Measurements from ENCODE around the gene TNNT2. TPM values are rescaled to one million over a fixed set of nuclear protein-coding genes. Genes with fewer than 3 reads are reported as not detected.

The TNNT2 gene
- total and polyA plus RNA-seq, 2 of the 4 experiments (the other 2 are of a cell fraction) = 0.18 to 1.2 TPM

GRCh38 chr1:201361652-201362504 lies 15.6 kb downstream of the TNNT2 start:
- no peak overlapping the region for H3K18ac ChIP-seq (ENCODE audit: low read depth, low read length)
- peak; percentile 92 for TF ChIP-seq SMC3 (IDR thresholded peaks at IDR 0.05; ENCODE audit: low read depth, low read length)
- no peak for TF ChIP-seq NFE2L2 (IDR thresholded peaks at IDR 0.05; ENCODE audit: low read depth, low read length)
- TF ChIP-seq CHD1 (IDR thresholded peaks at IDR 0.05; ENCODE audit: low read depth, low read length) = no peak
- peak; percentile 61; the same call in 1 of the 2 replicates for TF ChIP-seq MAZ (IDR thresholded peaks at IDR 0.05; ENCODE audit: borderline replicate concordance, low read depth, low read length)
- no peak for TF ChIP-seq RFX5 (IDR thresholded peaks at IDR 0.05; ENCODE audit: low read depth, low read length)
- TF ChIP-seq ELK1 (IDR thresholded peaks at IDR 0.05; ENCODE audit: borderline replicate concordance, low read depth, low read length) = no peak
- no peak for TF ChIP-seq POLR2A (IDR thresholded peaks at IDR 0.05; ENCODE audit: low read depth, low read length)
- peak; percentile 76 for TF ChIP-seq CTCF (conservative IDR thresholded peaks at IDR 0.05; ENCODE audit: low read depth, low read length)
- TF ChIP-seq FOS (IDR thresholded peaks at IDR 0.05; ENCODE audit: low read depth, low read length) = no peak
- no peak for TF ChIP-seq RCOR1 (IDR thresholded peaks at IDR 0.05; ENCODE audit: insufficient replicate concordance, low read length)
- no peak for TF ChIP-seq MXI1 (IDR thresholded peaks at IDR 0.05; ENCODE audit: borderline replicate concordance, low read depth, low read length)
- TF ChIP-seq MAFK (IDR thresholded peaks at IDR 0.05; ENCODE audit: low read depth, low read length) = no peak
- no peak for TF ChIP-seq CEBPB (IDR thresholded peaks at IDR 0.05; ENCODE audit: low read depth, low read length)
- TF ChIP-seq BHLHE40 (IDR thresholded peaks at IDR 0.05; ENCODE audit: low read depth, low read length) = no peak

More at GRCh38 chr1:201361652-201362504, 15.6 kb downstream of the TNNT2 start:
- no peak overlapping the region for H4K5ac ChIP-seq (ENCODE audit: low read depth, low read length)
- H3K36me3 ChIP-seq (ENCODE audit: control insufficient read depth, insufficient read depth, low read length) = no peaks in the 10 kb centered on the region
- dilution Hi-C loops (cut with HindIII; ENCODE audit: low sequenced_read_pairs, unreplicated experiment) (no loop called here), in situ Hi-C loops (cut with MboI; ENCODE audit: low sequenced_read_pairs) (no loop called here), intact Hi-C loops (cut with micrococcal nuclease) (loop anchor here (1.0 kb wide), 1 partner anchor 108 kb away; no protein-coding TSS in a partner anchor)
- no peak overlapping the region for H4K91ac ChIP-seq (ENCODE audit: insufficient read depth, low read depth, low read length)
- no peaks in the 10 kb centered on the region for H3K4me1 ChIP-seq (ENCODE audit: control insufficient read depth, insufficient read depth, low read length)
- H3K9me3 ChIP-seq (ENCODE audit: control insufficient read depth, insufficient read depth, low read length) = no peaks in the 10 kb centered on the region
- WGBS, 2 experiments (ENCODE audit: extremely low coverage in 2 of 2, insufficient read length in 1 of 2) = no CpG with 5 or more reads among the region's 10 CpGs
- H3K4me2 ChIP-seq (ENCODE audit: low read depth, low read length) = no peak overlapping the region
- H4K8ac ChIP-seq (ENCODE audit: low read depth in 2 of 2, low read length in 2 of 2) = no peak overlapping the region
- BruUV-seq (replicated peaks) = no TSS peak
- no peak overlapping the region for H2BK15ac ChIP-seq (ENCODE audit: low read depth, low read length)
- H3K9me1 ChIP-seq (ENCODE audit: insufficient read depth, low read length) = no peaks in the 10 kb centered on the region
- peak overlapping the region; percentile 4 for H2AFZ ChIP-seq (replicated peaks; ENCODE audit: low read length, poor library complexity)
- H3K23ac ChIP-seq (ENCODE audit: low read depth, low read length) = no peak overlapping the region
- no peak overlapping the region for H3K56ac ChIP-seq (ENCODE audit: extremely low read depth, insufficient read depth, low read length)
- ChIA-PET POLR2A (ENCODE audit: unreplicated experiment) (no interaction called here), CTCF (interaction anchor here (0.6 to 1.7 kb wide), 6 partner anchors 11 to 1199 kb away, joined by 3 to 4 read pairs (median 3); no protein-coding TSS in a partner anchor)
- no peak overlapping the region for H3K14ac ChIP-seq (replicated peaks; ENCODE audit: low read depth, low read length)
- H2AK9ac ChIP-seq (replicated peaks; ENCODE audit: low read depth, low read length, poor library complexity) = peak overlapping the region; percentile 70
- peak; percentile 93 for ATAC-seq (ENCODE audit: low read depth)
- peak; percentile 28 for DNase-seq
- H2BK20ac ChIP-seq (ENCODE audit: low read depth, low read length) = no peak overlapping the region
- peaks cover 64% of the 10 kb centered on the region for H3K27me3 ChIP-seq (ENCODE audit: control insufficient read depth, insufficient read depth, low read length)
- H4K20me1 ChIP-seq (ENCODE audit: insufficient read depth, low read length) = no peaks in the 10 kb centered on the region; the same call in 1 of the 2 replicates
- no peaks in the 10 kb centered on the region for H3K79me1 ChIP-seq (ENCODE audit: low read depth in 1 of 2, low read length in 2 of 2)
- no peak overlapping the region for H3K9ac ChIP-seq (ENCODE audit: low read depth, low read length)
- H3K27ac ChIP-seq (ENCODE audit: insufficient read depth, low read length) = no peak overlapping the region
- H3K4me3 ChIP-seq (ENCODE audit: insufficient read depth, low read depth, low read length) = no peak overlapping the region
- no peak overlapping the region for H2BK5ac ChIP-seq (ENCODE audit: low read depth, low read length, poor library complexity, severe bottlenecking)
- no peak overlapping the region for H2AK5ac ChIP-seq (ENCODE audit: low read depth, low read length)
- no peak overlapping the region for H3K4ac ChIP-seq (ENCODE audit: low read depth, low read length)
- no peak overlapping the region for H2BK120ac ChIP-seq (ENCODE audit: low read depth, low read length)

All from IMR-90 (cell line).